ENCODE data around the gene ADRA1B.

- TF ChIP-seq EP300 (IDR thresholded peaks at IDR 0.05) (no peak), CTCF (IDR thresholded peaks at IDR 0.05) (no peak), POLR2A (IDR thresholded peaks at IDR 0.05) (no peak)
Observed at GRCh38 chr5:159910843-159911229, 5.4 kb upstream of the ADRA1B start.
